ENCODE data around the gene PPIL6.

DNA sequence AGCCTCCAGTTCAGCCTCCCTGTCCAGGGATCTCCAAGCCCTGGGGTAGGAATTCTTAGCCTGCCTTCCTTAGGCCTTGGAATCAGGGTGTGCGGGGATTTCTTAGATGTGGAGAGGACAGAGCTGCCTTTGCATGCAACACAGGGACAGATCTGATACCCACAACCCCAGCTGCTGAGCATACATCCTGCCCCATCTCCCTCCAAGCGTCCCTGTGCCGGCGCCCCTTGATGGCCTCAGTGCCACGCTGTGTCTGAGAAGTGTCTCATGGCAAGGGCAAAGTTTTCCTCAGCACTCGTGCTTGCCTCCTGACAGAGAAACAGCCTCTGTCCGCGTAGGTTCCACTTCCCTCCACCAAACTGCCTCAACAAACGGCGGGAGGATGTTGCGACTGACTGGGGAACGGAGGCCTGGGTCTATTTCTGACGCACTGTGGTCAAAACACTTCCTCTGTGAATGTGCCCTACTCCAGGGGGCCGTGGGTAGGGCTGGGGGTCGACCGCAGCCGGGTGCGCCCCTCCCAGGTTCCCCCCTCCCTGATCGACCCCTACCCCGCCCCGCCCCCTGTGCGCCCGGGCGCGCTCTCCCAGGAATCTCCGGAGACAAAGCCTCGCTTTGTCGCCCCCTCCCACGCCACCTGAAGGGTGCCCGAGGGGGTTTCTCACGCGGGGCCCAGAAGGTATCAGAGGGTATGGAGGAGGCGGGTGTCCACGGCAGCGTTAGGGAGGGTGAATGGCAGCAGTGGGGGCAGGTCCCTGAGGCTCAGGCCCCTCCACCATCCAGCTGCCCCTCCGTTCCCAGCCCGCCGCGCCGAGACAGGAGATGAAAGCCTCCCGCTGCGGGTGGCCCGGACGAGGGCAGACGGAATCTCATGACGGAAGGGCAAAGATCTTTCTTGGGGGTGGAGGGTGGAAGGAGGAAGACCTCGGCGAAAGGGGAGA lies 14.3 kb upstream of the PPIL6 start:
- TF ChIP-seq CTCF (IDR thresholded peaks at IDR 0.05) (no peak), EP300 (IDR thresholded peaks at IDR 0.05) (no peak)

Measured in suprapubic skin (tissue), 3 donors.